T follicular helper cell (primary cell): ENCODE data around the gene C2CD4D.
"Not testable (repeated sequence)": the region's sequence is repeated elsewhere in the genome, so short reads cannot be mapped to it uniquely, and the experiment has no call there.

ENCODE experiments used
- DNase-seq: peaks from one replicate; pipeline ENCODE4 v3.0.0-alpha.2; 2020; ENCODE audit warnings: low read depth

C2CD4D gene

GRCh38 chr1:151858886-151859665, 19.5 kb upstream of the C2CD4D start:
- DNase-seq: no peak

DNA sequence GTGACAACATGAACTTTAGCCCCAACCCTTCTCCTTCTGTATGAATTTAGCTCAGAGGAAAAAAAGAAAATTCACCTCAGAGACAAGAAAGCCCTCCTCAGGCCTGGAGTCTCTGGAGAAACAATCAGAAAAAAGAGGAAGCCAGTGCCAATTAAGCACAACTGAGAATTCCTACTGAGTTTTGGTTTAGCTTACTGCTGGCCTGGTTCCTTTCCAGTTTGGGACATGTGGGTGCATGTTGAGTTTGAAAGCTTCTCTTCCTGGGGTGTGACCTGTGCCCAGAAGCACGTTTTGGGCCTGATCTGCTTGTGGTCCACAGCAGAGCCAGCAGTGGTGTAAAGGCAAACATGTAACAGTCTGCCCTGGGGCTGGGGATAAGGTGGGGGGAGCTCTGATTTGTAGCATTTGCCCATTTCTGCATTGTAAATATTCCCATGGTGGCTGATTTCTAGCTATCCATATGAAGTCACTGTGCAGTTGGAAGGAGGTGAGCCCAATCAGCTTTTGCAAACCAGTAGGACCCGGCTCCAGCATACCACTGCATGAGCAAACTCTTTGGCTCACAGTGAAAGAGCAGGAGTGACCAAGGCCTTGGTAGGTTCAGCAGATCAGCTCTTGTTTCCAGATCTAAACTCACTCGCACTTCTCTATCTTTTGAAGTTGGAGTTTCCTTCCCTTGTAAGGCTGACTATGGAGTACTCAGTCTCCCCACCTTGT, 18.6 kb upstream of the C2CD4D start:
- no peak for DNase-seq

DNA sequence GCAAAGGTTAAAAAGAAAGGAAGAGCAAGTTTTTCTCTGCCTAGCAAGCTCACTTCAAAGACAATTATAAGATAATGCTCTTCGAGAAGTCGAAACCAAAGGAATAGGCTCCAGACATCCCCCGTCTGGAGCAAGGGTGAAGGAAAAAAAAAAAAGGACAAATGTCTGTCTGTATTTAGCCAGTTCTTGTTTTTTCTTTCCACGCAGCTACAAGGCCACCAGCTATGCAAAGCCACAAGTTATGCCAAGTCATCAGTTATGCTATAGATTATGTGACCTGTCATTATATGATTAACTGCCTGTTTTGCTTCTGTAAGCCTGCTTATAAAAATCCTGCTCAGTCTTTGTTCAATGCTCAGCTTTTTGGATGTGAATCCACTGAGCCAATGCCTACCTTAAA, 16.3 kb upstream of the C2CD4D start:
- no peak for DNase-seq

GRCh38 chr1:151855516-151855915, 15.9 kb upstream of the C2CD4D start:
- DNase-seq: not testable (repeated sequence)

DNA sequence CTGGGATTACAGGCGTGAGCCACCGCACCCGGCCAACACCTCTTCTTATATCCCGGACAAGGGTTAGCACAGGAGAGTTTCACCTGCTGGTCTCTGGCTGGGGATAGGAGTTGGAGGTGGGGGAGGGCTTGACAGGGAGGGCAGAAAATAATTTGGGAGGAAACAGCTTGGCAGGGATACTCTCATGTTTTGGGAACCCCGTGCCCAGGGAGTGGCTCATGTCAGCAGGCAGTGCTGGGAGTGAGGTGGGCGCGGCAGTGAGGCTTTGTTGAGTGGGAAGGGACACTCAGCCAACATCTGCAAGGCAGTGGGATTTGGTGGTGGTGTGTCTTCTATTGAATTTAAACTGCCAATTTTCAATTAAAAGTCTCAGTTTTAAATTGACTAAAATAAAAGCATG, 15.0 kb upstream of the C2CD4D start:
- no peak for DNase-seq

GRCh38 chr1:151853411-151853943, 13.9 kb upstream of the C2CD4D start, which contains the start of gene THEM5:
THEM5 (minus strand) TSS chr1:151853712; CDS start chr1:151853565, 147 bp downstream.
- DNase-seq: no peak

GRCh38 chr1:151852733-151853132, 13.1 kb upstream of the C2CD4D start:
- DNase-seq: no peak

GRCh38 chr1:151851886-151852285, 12.3 kb upstream of the C2CD4D start:
- no peak for DNase-seq

GRCh38 chr1:151849871-151850270, 10.3 kb upstream of the C2CD4D start:
- DNase-seq: no peak

- DNase-seq: no peak
Measured at GRCh38 chr1:151849126-151849525, 9.5 kb upstream of the C2CD4D start.

DNA sequence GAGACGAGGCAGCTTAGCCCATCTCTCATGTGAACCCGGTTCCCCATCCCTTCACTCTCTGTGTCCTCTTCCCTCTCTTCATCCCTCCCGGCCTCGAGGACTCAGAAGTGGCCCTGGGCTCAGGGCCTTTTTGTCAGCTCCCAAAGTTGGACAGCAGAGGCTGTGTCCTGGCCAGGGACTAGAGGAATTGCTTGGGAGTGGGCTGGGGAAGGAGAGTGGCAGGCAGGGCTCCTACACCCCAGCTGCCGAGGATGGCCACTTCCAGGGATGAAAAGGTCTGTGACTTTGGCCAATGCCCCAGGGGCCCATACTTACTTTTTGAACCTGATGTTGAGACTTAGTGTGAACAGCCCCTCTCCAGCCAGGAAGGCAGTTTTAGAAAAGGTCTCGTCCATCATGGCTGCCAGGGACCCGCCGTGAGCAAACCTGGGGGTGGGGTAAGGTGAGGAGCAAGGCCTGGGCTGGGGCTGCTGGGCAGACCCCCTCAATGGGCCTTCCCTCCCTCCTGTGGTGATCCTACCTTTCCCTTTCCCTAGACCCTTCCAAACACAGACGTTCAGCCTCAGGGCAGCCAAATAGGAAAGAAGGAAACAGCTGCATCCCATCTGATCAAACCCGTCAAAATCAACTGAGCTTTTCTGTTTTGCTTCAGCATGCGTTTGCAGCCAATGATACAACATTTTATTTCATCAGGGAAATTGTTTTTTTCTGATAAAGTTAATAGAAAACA, 8.4 kb upstream of the C2CD4D start:
- no peak for DNase-seq

DNA sequence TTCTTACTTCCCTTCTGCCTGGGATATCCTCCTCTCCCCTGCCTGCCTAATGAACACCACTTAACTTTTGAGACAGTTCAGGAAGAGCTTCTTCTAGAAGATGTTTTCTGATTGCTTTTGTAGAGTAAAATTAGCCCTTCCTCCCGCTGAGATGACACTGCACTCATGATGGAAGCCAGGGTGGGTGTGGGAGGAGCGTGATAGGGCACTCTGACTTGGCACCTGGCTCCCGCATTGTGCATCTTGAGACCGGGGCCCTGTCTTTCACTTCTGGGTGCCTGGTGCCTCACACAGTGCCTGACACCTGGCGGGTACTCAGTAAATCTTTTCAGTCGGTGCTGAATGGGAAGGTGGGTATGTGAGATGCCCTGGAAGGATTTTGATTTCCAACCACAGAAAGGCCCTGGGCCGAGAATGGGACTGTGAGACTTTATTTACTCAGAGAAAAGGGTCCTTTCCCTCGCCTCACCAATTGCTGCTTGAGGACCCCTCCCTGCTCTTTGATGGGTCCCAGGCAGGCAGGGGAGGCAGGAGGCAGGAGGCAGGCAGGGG, 7.1 kb upstream of the C2CD4D start:
- no peak for DNase-seq

DNA sequence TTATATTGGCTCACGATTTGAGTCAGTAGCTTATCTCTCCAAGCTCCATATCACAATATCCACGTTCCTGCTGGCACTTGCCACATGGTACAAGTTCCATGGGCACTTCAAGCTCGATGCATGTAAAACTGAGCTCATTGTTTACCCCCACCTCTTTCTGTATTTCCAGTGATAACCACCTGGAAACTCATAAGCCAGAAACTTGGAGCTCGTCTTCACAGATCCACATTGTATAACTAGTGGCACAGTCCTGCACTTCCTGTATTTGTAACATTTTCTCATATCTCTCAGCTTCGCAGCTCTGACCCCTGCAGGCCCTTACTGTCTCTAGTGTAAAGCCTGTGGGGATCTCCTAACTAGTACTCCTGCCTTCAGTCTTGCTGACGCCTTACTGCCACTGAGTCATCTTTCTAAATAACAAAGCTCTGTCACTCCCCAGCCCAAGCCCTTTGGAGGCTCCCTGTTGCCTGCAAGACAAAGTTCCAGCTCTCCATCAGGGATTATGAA, 6.5 kb upstream of the C2CD4D start:
- DNase-seq: no peak

DNA sequence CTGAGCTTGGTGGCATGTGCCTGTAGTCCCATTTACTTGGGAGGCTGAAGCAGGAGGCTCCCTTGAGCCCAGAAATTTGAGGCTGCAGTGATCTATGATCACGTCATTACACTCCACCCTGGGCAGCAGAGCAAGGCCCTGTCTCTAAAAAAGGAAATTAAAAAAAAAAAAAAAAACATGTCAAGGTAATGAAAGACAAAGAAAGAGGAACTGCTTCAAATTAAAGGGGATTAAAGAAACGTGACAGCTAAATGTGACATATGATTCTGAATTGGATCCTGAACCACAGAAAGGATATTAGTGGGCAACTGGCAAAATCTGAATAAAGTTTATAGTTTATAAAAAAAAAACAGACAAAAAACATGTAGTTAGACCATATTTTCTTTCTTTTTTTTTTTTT, 3.8 kb upstream of the C2CD4D start:
- DNase-seq: no peak

GRCh38 chr1:151841141-151841540, 1.5 kb upstream of the C2CD4D start:
- no peak for DNase-seq

DNA sequence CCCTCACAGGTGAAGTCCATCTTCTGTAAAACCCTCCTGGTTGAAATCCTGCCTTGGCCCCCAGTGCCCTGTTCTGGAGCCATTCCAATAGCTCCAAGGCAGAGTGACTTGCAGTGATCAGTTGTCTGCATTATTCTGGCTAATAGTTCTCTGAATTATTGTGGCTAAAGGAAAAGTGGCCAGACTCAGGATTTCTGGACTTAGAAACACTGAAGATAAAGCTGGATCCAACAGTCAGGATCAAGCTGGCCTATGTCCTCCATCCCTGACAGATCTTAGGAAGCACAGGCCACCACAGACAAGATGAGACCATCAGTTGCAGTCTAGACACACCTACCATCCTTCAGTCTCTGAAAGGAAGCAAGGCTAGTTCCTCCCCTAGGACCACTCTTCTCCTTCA, 801 bp upstream of the C2CD4D start:
- no peak for DNase-seq

DNA sequence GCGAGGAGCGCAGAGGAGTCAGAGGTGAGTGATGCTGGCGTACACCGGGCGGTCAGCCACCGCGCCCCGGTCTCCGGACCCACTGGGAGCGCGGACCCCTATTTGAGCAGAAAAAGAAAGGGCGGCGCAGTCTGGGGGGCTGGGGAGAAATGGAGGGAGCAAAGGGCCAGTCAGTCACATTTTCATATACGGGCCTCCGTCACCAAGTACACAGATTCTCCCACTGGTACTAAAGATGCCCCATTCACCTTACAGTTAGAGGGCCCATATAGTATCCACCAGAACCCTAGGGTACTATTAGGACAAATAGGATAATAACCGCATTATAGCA, 573 bp downstream of the C2CD4D start:
- no peak for DNase-seq

DNA sequence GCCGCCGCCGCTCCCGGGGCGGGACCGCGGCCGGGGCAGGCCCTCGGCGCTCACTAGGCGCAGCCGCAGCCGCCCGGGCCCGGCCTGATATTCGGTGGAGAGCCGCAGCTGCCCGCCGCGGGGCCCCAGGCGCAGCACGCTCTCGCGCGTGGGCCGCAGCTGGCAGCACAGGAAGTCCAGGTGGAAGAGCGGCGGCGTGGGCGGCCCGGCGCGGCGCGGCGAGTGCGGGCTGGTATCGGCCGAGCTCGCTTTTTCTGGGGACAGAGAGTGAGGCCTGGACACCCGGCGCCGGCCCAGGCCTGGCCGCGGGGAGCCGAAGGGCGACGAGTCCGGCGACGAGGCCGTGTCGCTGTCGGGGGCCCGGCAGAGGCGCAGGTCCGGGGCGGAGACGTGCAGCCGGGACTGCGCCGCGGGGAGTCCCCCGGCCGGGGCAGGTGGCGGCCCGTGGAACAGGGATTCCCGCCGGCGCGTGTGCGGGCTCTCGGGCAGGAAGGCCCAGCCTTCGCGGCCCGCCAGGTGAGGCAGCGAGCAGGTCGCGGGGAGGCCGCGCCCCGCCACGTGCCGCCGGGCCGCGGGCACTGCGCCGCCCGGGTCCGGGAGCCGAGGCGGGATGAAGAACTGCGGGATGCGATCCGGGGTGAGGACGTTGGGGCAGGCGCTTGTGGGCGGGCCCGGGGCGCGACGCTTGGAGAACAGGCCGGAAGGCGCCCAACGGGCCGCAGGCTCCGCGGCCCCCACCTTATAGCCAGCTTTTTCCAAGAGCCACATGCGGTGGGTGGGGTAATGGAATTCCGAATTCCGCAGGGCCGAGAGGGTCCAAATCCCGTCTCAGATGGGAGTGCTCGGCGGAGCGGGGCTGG, 1.2 kb downstream of the C2CD4D start:
- no peak for DNase-seq

DNA sequence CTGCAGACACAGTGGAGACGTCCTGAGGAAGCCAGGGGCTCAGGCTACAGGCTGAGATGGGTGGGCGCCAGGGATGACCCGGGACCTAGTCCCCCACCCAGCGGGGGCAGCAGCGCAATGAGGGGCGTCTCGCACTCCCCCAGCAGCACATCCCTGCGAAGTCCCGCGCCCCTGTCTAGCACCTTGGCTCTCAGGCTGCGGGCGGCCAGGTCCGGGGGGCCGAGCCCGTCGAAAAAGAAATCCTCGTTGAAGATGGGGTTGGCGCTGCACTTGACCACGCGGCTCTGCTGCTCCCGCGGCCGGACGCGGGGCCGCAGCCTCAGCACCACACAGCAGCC, 1.8 kb downstream of the C2CD4D start:
- DNase-seq: no peak

DNA sequence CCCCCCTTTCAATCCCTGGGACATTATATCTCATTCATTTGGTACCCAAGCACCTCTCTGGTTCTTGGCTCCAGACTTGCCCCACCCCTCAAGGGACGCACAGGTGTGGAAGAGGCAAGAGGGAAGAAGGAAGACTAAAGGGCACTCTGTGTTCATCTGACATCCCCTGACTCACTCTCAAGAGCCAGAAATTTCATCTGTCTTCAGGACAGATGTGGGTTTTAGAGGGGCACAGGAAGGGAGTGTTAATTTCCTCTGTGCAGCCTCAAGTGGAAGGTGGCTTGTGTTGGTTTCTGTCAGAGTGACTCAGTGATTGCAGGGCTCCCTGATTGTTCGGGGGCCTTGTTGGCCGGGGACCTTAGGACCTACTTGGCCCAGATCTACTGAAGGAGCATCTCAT, 2.4 kb downstream of the C2CD4D start:
- no peak for DNase-seq

DNA sequence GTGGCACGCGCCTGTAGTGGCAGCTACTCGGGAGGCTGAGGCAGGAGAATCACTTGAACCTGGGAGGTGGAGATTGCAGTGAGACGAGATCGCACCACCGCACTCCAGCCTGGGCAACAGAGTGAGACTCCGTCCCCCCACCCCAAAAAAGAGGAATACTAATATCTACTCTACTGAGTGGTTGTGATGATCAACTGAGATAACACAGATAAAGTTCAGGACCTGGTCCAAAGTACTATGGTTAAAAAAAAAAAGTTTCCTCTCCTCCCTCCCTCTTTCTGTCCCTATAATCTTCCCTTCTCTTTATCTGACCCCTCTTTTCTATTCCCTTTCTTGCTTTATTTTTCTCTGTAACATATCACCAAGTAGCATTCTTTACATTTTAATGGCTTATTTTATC, 4.0 kb downstream of the C2CD4D start:
- no peak for DNase-seq
